Peyer's patch (tissue), 4 donors: ENCODE measurements around the gene IFT52.

Source experiments
- POLR2A ChIP-seq, 2 donors: fragments of 450-650 bp; IDR thresholded peaks; one replicate each; pipeline ENCODE4 v1.5.1; 2017; ENCODE audit warnings: antibody characterized with exemption in 2 of 2, mild to moderate bottlenecking in 2 of 2, moderate library complexity in 2 of 2
- TF ChIP-seq, protein P1 (sequence below), 6 experiments: fragments of 450-650 bp in 4 of 6; fragments of 200-600 bp in 2 of 6; sonication (generic) in 1 of 6; IDR thresholded peaks; one replicate each; pipeline ENCODE4 v1.5.1; 2017 to 2019; ENCODE audit warnings: antibody characterized with exemption in 6 of 6, mild to moderate bottlenecking in 3 of 6, moderate library complexity in 1 of 6

GRCh38 chr20:43658069-43658722, 67.5 kb downstream of the IFT52 start:
- TF ChIP-seq, protein P1, sequence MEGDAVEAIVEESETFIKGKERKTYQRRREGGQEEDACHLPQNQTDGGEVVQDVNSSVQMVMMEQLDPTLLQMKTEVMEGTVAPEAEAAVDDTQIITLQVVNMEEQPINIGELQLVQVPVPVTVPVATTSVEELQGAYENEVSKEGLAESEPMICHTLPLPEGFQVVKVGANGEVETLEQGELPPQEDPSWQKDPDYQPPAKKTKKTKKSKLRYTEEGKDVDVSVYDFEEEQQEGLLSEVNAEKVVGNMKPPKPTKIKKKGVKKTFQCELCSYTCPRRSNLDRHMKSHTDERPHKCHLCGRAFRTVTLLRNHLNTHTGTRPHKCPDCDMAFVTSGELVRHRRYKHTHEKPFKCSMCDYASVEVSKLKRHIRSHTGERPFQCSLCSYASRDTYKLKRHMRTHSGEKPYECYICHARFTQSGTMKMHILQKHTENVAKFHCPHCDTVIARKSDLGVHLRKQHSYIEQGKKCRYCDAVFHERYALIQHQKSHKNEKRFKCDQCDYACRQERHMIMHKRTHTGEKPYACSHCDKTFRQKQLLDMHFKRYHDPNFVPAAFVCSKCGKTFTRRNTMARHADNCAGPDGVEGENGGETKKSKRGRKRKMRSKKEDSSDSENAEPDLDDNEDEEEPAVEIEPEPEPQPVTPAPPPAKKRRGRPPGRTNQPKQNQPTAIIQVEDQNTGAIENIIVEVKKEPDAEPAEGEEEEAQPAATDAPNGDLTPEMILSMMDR (IDR thresholded peaks at IDR 0.05) = peak in 4 of 6 experiments; percentile 6 to 41 (median 15)
- TF ChIP-seq POLR2A (IDR thresholded peaks at IDR 0.05) = no peak
